Fibroblast of gingiva (primary cell): Measurements from ENCODE around the gene ANO1.

Experiments used
- DNase-seq: peaks from one replicate; pipeline ENCODE4 v3.0.0-alpha.2; 2011; ENCODE audit warnings: low read depth

ANO1 gene

DNA sequence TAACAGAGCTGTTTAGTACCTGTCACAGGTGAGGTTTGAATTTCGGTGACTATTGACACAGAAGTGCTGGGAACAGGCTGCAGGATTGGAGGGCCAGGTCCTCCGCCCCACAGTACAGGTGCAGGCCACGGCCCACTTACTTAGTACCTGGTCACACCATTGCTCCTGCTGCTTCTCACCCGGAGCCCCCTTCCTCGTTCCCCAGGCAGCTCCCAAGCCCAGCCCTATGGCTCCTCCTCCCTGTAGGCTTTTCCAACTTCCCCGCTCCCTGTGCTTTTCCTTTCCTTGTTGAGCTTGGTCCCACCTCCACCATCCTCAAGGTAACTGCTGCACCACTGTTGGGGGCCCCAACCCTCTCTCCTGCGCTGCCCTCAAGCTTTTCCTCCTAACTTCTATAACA is 27.9 kb upstream of the ANO1 start:
- DNase-seq = no peak

DNA sequence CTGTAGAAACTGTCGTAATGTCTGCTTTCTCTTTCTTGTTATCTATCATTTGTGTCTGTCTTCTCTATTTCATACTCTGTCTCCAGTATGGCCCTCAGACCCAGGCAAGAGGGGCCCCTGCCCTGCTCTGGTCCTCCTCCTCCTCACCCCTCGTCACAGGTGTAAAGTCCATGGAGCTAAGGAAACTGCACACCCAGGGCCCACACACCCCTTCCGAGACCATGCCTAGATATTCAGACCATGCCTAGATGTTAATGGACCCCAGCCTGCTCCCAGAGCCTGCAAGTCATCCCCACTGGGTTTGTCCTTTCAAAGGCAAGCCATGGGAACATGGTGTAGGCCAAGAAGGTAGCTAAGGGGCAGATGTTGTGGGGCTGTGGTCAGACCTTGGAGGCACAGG is 24.1 kb upstream of the ANO1 start:
- DNase-seq = no peak

DNA sequence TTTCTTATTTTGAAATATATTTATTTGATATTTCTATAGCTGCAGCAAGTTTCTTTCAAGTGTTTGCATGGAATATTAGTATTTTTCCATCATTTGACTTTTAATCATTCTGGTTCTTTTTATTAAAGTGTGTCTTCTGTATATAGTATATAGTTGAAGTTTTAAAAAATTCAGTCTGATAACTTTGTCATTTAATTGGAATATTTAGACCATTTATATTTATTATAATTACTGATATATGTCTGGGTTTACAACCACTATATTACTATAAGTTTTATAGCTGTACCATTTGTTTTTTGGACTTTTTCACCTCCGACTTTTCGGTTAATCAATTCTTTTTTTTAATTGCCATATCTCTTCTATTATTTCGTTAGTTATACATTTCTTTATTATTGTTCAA is 22.7 kb upstream of the ANO1 start:
- no peak for DNase-seq

DNA sequence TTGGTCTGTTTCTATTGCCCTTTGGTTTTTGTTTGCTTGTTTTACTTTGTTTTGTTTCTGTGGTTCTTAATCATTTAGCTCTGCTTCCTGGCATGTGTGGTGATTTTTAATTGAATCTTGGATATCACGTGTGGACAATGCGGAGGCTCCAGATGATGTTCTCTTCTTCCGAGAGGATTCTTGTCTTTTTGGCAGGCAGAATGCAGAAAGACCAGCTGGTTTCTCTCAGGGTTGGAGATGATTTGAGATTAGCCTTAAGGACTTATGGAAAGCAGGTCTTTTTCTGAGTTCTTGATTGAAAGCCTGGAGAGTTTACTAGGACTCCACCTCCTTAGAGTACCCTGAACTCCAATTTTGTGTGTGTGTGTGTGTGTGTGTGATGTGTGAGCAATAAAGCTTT is 21.0 kb upstream of the ANO1 start:
- DNase-seq = peak; percentile 7

DNA sequence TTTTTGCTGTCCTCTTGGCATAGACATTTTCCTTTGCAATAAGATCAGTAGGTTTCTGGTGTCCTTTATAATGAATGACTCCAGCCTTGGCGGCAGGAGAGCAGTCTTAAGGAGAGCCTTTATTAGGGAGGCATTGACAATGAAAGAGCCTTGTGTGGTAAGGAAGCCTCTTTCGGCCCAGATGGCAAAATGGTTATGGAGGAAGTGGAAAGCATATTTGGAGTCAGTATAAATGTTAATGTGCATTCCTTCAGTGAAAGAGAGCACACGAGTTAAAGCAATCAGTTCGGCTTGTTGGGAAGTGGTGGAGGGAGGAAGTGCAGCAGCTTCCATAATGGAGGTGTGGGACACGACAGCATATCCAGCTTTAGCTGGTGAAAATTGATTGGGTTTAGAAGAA is 18.1 kb upstream of the ANO1 start:
- DNase-seq = no peak

DNA sequence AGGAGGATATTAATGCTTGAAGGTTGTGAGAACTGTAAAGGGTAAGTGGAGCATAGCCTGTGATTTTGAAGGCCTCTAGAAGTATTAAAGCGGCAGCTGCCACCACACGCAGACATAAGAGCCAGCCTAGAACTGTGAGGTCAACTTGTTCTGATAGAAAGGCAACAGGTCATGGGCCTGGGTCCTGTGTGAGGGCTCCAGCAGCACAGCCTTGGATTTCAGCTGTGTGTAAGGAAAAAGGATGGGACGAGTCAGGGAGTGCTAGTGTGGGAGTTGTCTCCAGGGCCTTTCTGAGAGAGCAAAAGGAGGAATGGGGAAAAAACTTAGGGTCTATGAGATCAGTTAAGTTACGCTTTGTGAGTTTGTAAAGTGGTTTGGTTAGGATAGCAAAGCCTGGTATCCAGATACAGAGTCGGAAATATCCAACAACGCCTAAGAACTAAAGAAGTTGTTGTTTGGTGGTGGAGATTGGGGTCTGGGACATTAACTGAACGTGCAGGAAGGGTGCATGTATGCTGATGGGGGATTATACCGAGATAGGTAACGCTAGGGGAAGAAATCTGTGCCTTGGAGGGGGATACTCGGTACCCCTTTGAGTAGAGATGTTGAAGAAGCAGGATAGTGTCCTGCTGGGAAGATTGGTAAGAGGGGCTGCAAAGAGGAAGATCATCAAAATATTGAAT is 17.4 kb upstream of the ANO1 start:
- DNase-seq = no peak

DNA sequence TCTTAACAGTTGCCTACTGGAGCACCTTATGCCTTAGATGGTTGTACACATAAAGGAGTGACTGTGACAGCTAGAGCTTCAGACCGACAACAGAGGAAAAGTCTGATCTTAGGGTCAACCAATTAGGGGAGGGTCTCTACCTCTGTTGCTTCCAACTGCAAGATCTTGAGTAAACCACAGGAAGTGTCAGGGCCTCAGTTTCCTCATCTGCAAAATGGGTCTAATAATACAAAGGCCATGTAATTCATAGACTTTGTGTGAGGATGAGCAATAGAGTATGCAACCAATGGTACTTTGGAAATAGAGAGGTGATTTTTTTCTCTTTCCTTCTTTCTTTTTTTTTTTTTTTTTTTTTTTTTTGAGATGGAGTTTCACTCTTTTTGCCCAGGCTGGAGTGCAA is 16.4 kb upstream of the ANO1 start:
- DNase-seq = no peak

DNA sequence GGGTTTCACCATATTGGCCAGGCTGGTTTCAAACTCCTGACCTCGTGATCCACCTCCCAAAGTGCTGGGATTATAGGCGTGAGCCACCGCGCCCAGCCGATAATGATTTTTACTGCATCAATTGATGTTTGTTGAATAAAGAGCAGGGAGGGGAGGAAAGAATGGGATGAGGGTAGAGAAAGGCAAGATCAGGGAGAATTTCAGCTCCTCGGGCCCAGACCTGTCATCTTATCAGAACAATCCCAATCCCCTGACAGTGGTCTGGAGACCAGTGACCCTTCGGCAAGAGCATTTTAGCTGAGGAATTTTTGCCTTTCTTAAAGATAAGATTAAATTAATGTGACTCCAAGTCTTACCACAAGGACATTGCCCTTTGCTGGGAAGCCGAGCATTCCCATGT is 15.0 kb upstream of the ANO1 start:
- no peak for DNase-seq

DNA sequence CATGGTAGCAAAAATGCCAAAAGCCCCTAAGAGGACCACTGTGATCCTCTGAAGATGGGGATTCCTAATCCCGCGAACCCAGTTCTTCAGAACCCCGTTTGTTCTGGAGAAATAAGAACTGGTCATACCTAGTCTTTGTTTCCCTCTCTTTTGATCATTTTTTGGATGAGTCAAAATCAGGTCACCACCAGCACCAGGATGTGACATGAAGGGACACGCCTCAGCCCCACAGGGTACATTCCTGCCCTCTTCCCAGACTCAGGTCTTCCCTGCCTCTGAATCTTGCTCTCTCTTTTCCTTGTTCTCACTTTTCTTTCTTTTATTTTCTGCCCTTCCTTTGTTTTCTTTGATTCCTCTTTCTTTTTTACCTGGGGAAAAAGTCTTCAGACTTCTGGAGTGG is 14.6 kb upstream of the ANO1 start:
- no peak for DNase-seq

DNA sequence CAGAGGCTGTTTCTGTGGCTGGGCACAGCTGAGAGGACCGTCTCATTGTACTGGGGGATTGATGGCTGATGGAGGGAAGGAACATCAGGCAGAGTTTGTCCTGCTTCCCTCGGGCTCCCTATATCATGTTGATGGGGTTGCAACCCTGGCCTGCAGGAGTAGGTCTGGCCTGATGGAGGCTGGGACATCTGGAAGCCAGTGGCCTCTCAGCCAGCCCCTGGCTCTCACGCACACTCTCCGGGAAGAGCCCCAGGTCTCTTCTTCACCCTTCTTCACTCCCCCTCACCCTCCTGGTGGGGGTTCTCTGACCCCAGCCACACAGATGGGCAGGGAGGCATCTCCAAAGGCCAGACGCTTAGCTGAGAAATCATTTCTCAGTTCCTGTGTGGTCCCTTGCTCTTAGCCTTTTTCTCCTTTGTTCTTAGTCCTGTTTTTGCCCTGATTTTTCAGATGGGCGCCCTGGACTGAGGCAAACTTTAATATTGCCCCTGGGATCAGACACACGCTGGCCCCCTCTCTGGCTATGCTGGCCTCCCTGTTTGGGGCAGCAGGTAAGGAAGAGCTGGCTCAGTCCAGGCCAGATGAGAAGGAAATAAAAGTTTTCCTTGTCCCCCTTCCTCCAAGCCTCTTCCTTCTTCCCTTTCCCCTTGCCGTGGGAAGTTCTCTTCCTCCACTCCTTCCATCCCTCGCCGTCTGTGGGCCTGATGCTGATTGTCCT is 13.9 kb upstream of the ANO1 start:
- no peak for DNase-seq

DNA sequence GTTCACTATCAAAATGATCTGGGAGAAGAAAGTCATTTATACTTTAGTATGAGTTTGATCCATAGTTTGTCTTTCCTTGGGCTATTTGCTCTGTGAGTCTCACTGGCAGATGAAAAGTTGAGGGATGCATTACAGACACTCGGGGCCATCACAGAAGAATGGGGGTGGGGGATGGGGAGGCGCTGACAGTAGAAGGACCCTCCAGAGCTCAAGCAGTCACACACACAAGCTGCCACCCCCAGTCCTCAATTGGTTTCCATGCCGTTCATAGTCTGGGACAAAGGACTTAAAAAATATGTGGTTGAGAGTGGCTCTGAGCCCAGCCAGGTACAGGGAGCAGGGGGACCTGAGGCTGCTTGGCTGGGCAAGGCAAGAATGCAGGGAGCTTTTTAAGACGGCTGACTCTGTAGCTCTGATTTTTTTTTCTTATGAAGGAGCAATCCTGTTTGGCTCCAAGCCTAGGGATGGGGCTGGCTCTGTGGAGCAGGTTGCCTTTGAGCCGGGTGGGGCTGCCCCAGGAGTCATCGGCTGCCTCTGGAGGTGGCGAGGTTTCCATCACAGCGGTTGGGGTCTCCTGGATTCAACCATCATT is 13.3 kb upstream of the ANO1 start:
- no peak for DNase-seq

DNA sequence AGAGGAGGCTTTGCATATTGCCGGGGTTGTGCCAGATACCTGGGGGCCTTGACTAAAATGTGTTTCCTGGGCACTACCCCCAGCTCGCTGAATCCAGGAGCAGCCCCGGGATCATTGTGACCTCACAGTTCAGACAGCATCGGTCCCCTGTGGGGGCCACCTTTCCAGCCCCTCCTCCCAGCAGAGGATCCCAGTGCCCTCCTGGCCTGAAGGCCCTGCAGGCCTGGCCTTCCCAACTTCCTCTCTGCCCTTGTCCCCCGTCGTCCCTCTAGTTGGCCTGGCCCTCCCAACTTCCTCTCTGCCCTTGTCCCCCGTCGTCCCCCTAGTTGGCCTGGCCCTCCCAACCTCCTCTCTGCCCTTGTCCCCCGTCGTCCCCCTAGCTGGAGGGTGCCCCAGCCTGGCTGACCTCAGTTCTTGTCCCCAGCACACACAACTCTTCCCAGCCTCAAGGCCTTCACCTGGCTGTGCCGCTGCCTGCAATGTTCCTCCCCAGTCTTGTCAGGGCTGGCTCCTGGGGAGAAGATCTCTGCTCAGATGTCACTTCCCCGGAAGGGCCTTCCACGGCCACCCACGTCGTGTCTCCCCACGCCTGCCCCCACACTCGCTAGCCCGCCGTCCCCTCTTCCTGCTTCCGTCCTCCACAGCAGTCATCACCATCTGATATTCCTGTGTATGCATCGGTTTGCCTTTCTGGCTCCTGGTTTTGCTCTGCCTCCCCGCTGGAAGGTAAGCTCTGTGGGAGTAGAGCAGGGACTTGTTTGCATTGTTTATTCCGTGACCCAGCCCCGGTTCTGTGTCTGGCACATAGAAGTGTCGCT is 12.6 kb upstream of the ANO1 start:
- DNase-seq = no peak

DNA sequence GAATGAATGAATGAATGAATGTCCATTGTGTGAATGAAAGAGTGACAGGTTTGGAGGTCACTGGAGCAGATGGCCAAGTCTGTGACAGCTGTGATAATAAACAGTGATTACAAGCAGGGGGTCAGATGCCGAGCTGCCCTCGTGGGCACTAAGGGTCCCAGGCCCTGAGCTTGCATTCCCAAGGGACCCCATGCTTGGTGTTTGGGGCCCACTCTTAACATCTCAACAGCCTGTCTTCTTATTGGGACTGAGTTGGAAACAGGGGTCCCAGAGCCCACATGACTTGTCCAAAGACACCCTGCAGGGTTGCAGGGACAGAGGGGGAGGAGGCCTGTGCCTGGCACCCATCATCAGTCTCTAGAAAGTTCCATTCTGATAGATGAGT is 12.0 kb upstream of the ANO1 start:
- no peak for DNase-seq

DNA sequence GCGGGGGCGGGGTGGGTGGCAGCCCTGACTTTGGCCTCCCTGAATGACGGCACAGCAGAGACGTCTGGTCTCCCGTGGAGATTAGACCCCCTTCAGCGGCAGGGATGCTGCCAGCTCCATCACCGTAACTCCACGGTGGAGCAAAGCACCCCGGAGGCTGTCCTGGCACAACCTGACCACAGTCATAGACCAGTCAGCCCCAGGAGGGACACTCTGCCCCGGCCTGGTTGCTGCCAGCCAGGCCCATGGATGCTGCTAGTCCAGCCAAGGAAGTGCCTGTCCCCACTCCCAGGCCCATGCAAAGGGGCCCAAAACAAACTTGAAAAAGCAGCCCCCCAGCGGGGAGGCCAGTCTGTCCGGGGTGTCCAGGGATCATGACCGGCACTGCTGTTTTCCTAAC is 11.5 kb upstream of the ANO1 start:
- no peak for DNase-seq

DNA sequence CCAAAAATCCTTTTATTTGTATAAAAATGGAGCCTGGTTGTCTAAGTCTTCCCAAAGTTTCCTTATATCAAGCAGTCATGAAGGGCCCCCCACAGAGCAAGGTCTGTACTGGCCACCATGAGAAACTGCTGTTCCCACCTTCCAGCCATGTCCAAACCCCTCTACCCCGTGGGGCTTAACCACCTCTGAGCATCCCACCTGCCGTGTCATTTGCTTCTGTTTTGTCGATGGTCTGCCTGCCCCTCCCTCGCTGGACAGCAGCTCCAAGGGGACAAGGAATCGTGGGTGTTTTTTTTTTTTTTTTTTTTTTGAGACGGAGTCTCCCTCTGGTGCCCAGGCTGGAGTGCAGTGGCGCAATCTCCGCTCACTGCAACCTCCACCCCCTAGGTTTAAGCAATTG is 11.1 kb upstream of the ANO1 start:
- DNase-seq = no peak

DNA sequence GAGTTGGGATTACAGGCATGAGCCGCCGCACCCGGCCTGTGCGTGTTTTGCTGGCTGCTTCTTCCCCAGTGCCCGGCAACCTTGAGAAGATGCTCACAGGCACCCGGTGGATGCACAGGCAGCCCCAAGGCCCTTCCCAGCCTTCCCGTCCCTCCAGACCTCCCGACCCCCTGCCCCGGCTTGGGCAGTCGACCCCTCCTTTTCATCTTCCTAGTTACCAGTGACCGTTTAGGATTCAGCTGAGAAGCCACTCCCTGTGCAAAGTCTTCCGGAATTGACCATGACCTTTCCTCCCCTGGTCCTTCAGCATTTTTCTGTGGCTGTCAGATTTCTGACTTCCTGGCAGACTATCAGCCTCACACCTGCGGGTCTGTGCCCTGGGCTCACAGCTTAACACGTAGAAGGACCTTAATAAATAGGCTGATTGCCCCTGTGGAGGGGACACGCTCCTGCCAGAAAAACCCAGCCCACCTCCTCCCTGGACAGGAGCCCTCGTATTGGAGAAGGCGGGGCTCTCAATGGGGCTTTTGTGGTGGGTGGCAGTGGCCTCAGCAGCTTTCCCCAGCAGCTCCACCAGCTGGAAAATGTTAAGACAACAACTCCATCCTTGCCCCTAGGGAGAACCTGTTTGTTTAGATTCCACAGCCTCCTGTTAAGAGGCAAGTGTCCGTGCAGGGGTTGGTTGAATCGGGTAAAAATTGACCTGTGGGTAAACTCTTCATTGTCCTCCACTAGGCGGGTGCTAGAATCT is 10.4 kb upstream of the ANO1 start:
- DNase-seq = no peak

DNA sequence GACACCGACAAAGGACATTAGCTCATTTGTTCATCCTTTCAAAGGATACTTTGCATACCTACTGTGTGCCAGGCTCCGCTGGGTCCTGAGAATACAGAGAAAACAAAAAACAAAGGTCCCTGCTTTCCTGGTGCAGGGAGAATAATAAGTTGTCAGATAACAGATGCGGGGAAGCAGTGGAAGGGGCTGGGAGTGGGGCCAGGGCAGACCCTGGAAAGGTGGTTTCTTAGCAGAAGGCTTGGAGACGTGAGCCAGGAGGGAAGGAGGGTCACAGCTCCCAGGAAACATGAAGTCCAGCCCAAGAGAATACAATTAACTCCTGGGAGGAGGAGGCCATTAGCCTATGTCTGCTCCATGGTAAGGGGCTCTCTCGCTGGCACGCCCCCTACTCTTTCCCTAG is 9.8 kb upstream of the ANO1 start:
- DNase-seq = no peak

DNA sequence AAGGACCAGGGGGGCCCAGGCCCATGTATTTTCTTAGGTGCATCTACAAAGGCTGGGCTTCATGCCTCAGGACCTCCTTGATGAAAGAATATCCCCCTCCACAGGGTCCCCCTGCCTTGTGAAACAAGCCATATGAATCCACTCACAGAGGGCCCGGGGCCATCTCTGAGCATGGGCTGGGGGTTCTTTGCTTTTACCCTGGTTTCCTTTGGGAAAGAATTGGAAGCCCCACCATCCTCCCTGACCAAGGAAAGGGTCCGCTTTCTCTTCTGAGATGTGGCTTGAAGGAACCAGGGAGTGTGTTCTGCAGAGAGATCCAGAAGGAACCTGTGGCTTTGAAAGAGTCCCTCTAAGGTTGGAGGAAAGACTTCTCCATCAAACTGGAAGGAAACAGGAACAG is 9.2 kb upstream of the ANO1 start:
- no peak for DNase-seq

DNA sequence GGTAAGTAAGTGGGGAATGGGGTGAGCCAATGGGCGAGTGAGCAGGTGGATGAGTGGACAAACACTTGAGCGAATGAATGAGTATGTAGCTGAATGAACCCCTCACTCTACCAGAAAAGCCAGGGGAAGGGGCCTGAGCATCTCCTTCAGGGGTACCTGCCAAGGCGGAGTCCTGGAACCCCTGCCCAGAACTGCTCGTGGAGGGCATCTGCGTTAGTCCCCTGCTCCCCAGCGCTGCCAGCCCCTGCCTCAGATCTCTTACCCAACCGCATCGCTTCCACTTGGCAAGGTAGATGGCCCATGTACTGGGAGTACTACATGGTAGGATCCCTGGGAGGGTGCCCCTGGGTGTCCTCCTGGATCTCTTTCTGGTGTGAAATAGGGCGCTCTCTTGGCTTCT is 7.4 kb upstream of the ANO1 start:
- DNase-seq = no peak

DNA sequence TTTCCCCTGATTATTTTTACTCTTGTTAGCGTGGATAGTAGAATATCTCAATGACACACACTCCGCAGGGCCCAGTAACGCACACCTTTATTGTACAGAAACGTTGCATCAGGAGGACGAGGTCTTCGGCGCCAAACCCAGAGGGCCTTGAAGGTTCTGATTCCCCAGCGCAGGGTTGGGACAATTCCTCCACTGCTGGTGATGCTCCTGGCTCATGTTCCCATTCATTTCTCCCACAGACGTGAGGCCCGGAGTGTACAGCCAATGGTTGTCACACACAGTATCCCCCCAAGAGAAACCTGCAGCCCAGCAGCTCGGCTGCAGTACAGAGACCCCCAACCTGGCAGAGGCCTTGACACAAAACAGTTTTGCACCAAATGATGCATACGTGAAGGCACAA is 6.1 kb upstream of the ANO1 start:
- no peak for DNase-seq

DNA sequence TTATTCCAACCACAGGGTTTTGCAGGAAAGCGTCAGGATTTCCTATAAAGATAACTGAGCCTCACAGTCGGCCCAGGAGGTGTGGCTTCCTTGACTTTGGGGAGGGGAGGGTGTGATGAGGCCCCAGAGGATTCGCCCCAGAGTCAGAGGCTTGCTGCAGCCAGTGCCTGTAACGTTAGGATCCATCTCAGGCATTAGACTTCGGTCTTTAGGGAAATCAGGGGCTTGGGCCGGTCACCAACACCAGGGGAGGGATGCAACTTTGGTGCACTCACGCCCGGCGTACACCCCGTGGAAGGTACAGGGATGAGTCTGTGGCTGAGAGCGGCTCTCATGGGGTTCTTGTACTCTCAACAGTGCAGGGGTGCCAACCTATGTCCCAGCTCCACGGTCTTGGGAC is 5.7 kb upstream of the ANO1 start:
- DNase-seq = no peak
